Suprapubic skin (tissue), 4 donors: ENCODE measurements around the gene CPPED1. TPM values are rescaled to one million over a fixed set of nuclear protein-coding genes. Genes with fewer than 3 reads are reported as not detected.

Experiments used
- DNase-seq, 2 donors: peaks; one replicate each; pipeline ENCODE4 v3.0.0-alpha.2; 2019; ENCODE audit warnings: low spot score in 2 of 2
- H3K27ac ChIP-seq: fragments of 200-600 bp; sonication (generic); one replicate; pipeline ENCODE4 v1.5.1; 2019
- H3K27me3 ChIP-seq: fragments of 200-600 bp; sonication (generic); one replicate; pipeline ENCODE4 v1.5.1; 2019
- H3K36me3 ChIP-seq: fragments of 200-600 bp; sonication (generic); one replicate; pipeline ENCODE4 v1.5.1; 2019
- H3K4me1 ChIP-seq: fragments of 200-600 bp; sonication (generic); one replicate; pipeline ENCODE4 v1.5.1; 2019
- H3K4me3 ChIP-seq: fragments of 200-600 bp; sonication (generic); one replicate; pipeline ENCODE4 v1.5.1; 2019; ENCODE audit warnings: mild to moderate bottlenecking
- H3K9me3 ChIP-seq: fragments of 200-600 bp; sonication (generic); one replicate; pipeline ENCODE4 v1.5.1; 2019
- CTCF ChIP-seq, 2 donors: fragments of 200-600 bp in 1 of 2; fragments of 450-650 bp in 1 of 2; sonication (generic) in 1 of 2; IDR thresholded peaks; one replicate each; pipeline ENCODE4 v1.5.1; 2016 to 2019; ENCODE audit warnings: antibody characterized with exemption in 2 of 2, mild to moderate bottlenecking in 1 of 2, moderate library complexity in 1 of 2
- EP300 ChIP-seq: sonication (generic); formaldehyde crosslinking; IDR thresholded peaks from one replicate; pipeline ENCODE4 v1.6.1; 2017; ENCODE audit warnings: antibody characterized with exemption
- POLR2A ChIP-seq, 2 donors: fragments of 450-650 bp; IDR thresholded peaks; one replicate each; pipeline ENCODE4 v1.6.1; 2017; ENCODE audit warnings: antibody characterized with exemption in 2 of 2, mild to moderate bottlenecking in 2 of 2, moderate library complexity in 2 of 2
- POLR2AphosphoS5 ChIP-seq, 3 donors: sonication (generic); formaldehyde crosslinking; IDR thresholded peaks; one replicate each; pipeline ENCODE4 v1.6.1; 2017; ENCODE audit warnings: antibody characterized with exemption in 3 of 3
- WGBS: methylation state at CpG from one replicate; pipeline ENCODE4 v1.1.5; 2018; 5-methylcytosine and 5-hydroxymethylcytosine counted together
- total RNA-seq, 4 donors: library from RNA; depleted of rRNA; stranded (reverse); fragments of >200 nt; gene quantifications; one replicate each; pipeline ENCODE4 v1.1.0, GENCODE V29; 2016

CPPED1 gene
- total RNA-seq, 4 donors from 2014 or later, result 8.7 to 13.3 (median 10.7) TPM

- no peak overlapping the region for H3K4me3 ChIP-seq
- DNase-seq, result no peak
- no peaks in the 10 kb centered on the region for H3K9me3 ChIP-seq
- H3K27ac ChIP-seq, result no peak overlapping the region
- no peaks in the 10 kb centered on the region for H3K27me3 ChIP-seq
- WGBS, result 94% methylated on average over 8 of the region's 8 CpGs
- TF ChIP-seq CTCF (IDR thresholded peaks at IDR 0.05) (no peak), POLR2AphosphoS5 (IDR thresholded peaks at IDR 0.05) (no peak), EP300 (no peak), POLR2A (IDR thresholded peaks at IDR 0.05) (no peak)
- no peaks in the 10 kb centered on the region for H3K4me1 ChIP-seq
- H3K36me3 ChIP-seq, result no peaks in the 10 kb centered on the region
Measured at GRCh38 chr16:12643034-12643455, 160.6 kb downstream of the CPPED1 start.

GRCh38 chr16:12639044-12639443 is 164.6 kb downstream of the CPPED1 start:
- Histone ChIP-seq H3K4me1 (no peaks in the 10 kb centered on the region), H3K36me3 (no peaks in the 10 kb centered on the region), H3K27ac (no peak overlapping the region), H3K9me3 (no peaks in the 10 kb centered on the region), H3K27me3 (no peaks in the 10 kb centered on the region), H3K4me3 (no peak overlapping the region)
- WGBS, result 89% methylated on average over 3 of the region's 4 CpGs
- TF ChIP-seq CTCF (IDR thresholded peaks at IDR 0.05) (no peak), POLR2AphosphoS5 (IDR thresholded peaks at IDR 0.05) (no peak), EP300 (no peak), POLR2A (IDR thresholded peaks at IDR 0.05) (no peak)
- no peak for DNase-seq

- Histone ChIP-seq H3K9me3 (no peaks in the 10 kb centered on the region), H3K4me1 (no peaks in the 10 kb centered on the region), H3K27me3 (peaks cover 5% of the 10 kb centered on the region), H3K4me3 (no peak overlapping the region), H3K36me3 (no peaks in the 10 kb centered on the region), H3K27ac (no peak overlapping the region)
- WGBS, result 62% methylated on average over 9 of the region's 12 CpGs
- no peak for DNase-seq
- TF ChIP-seq CTCF (IDR thresholded peaks at IDR 0.05) (no peak), EP300 (no peak), POLR2AphosphoS5 (IDR thresholded peaks at IDR 0.05) (no peak), POLR2A (IDR thresholded peaks at IDR 0.05) (no peak)
Measured at GRCh38 chr16:12637002-12637401, 166.7 kb downstream of the CPPED1 start.

GRCh38 chr16:12629271-12629670 is 174.4 kb downstream of the CPPED1 start:
- DNase-seq, result no peak
- 79% methylated on average over 9 of the region's 9 CpGs for WGBS
- no peak for TF ChIP-seq EP300
- TF ChIP-seq POLR2AphosphoS5 (IDR thresholded peaks at IDR 0.05), result no peak
- TF ChIP-seq POLR2A (IDR thresholded peaks at IDR 0.05), result no peak
- no peak for TF ChIP-seq CTCF (IDR thresholded peaks at IDR 0.05)

GRCh38 chr16:12628536-12628935 is 175.2 kb downstream of the CPPED1 start:
- Histone ChIP-seq H3K27me3 (peaks cover 18% of the 10 kb centered on the region), H3K36me3 (no peaks in the 10 kb centered on the region), H3K4me1 (no peaks in the 10 kb centered on the region), H3K27ac (no peak overlapping the region), H3K4me3 (no peak overlapping the region), H3K9me3 (no peaks in the 10 kb centered on the region)
- no peak for TF ChIP-seq POLR2AphosphoS5 (IDR thresholded peaks at IDR 0.05)
- TF ChIP-seq POLR2A (IDR thresholded peaks at IDR 0.05), result no peak
- no peak for TF ChIP-seq EP300
- TF ChIP-seq CTCF (IDR thresholded peaks at IDR 0.05), result no peak
- WGBS, result 28% methylated on average over 2 of the region's 2 CpGs
- no peak for DNase-seq

More at GRCh38 chr16:12629271-12629670, 174.4 kb downstream of the CPPED1 start:
- H3K4me1 ChIP-seq, result no peaks in the 10 kb centered on the region
- peaks cover 21% of the 10 kb centered on the region for H3K27me3 ChIP-seq
- H3K27ac ChIP-seq, result no peak overlapping the region
- H3K9me3 ChIP-seq, result no peaks in the 10 kb centered on the region
- H3K36me3 ChIP-seq, result no peaks in the 10 kb centered on the region
- no peak overlapping the region for H3K4me3 ChIP-seq
